HEK293 (cell line): ENCODE results near the gene CDC42.

Source experiments
- AEBP2 ChIP-seq: fragments of 450-650 bp; formaldehyde crosslinking; IDR thresholded peaks from 2 replicates; pipeline ENCODE4 v1.5.1; 2016; ENCODE audit warnings: missing biosample characterization, missing genetic modification characterization, borderline replicate concordance
- GFI1B ChIP-seq: fragments of 450-650 bp; formaldehyde crosslinking; IDR thresholded peaks from 2 replicates; pipeline ENCODE4 v1.5.1; 2016; ENCODE audit warnings: missing biosample characterization, missing genetic modification characterization
- GLIS2 ChIP-seq: fragments of 450-650 bp; formaldehyde crosslinking; IDR thresholded peaks from 2 replicates; pipeline ENCODE4 v1.5.1; 2016; ENCODE audit warnings: missing biosample characterization, missing genetic modification characterization
- MZF1 ChIP-seq: fragments of 450-650 bp; formaldehyde crosslinking; IDR thresholded peaks from 2 replicates; pipeline ENCODE4 v1.5.1; 2017; ENCODE audit warnings: missing biosample characterization, missing genetic modification characterization, borderline replicate concordance
- REPIN1 ChIP-seq: fragments of 450-650 bp; formaldehyde crosslinking; IDR thresholded peaks from 2 replicates; pipeline ENCODE4 v1.5.1; 2017; ENCODE audit warnings: missing biosample characterization, missing genetic modification characterization, low read depth
- SCRT1 ChIP-seq: fragments of 450-650 bp; formaldehyde crosslinking; IDR thresholded peaks from 2 replicates; pipeline ENCODE4 v1.5.1; 2016; ENCODE audit warnings: missing biosample characterization, missing genetic modification characterization, borderline replicate concordance
- SP7 ChIP-seq: fragments of 450-650 bp; formaldehyde crosslinking; IDR thresholded peaks from 2 replicates; pipeline ENCODE4 v1.5.1; 2016; ENCODE audit warnings: missing biosample characterization, missing genetic modification characterization
- YY2 ChIP-seq: fragments of 450-650 bp; formaldehyde crosslinking; IDR thresholded peaks from 2 replicates; pipeline ENCODE4 v1.5.1; 2016; ENCODE audit warnings: missing biosample characterization, missing genetic modification characterization
- ZBTB17 ChIP-seq: fragments of 450-650 bp; formaldehyde crosslinking; IDR thresholded peaks from 2 replicates; pipeline ENCODE4 v1.5.1; 2016; ENCODE audit warnings: missing biosample characterization, missing genetic modification characterization
- ZBTB26 ChIP-seq: fragments of 450-650 bp; formaldehyde crosslinking; optimal IDR thresholded peaks from 2 replicates; pipeline ENCODE3; 2016; ENCODE audit warnings: missing biosample characterization, mild to moderate bottlenecking, missing genetic modification characterization
- ZEB2 ChIP-seq: fragments of 450-650 bp; formaldehyde crosslinking; IDR thresholded peaks from 2 replicates; pipeline ENCODE4 v1.5.1; 2016; ENCODE audit warnings: missing biosample characterization, missing genetic modification characterization
- ZFHX2 ChIP-seq: fragments of 450-650 bp; formaldehyde crosslinking; conservative IDR thresholded peaks from 2 replicates; pipeline ENCODE4 v1.5.1; 2016; ENCODE audit warnings: missing biosample characterization, missing genetic modification characterization
- ZFP3 ChIP-seq: fragments of 450-650 bp; formaldehyde crosslinking; IDR thresholded peaks from 2 replicates; pipeline ENCODE4 v1.5.1; 2016; ENCODE audit warnings: low read depth, missing biosample characterization, missing genetic modification characterization
- ZNF10 ChIP-seq: fragments of 450-650 bp; formaldehyde crosslinking; IDR thresholded peaks from 2 replicates; pipeline ENCODE4 v1.5.1; 2017; ENCODE audit warnings: missing biosample characterization, missing genetic modification characterization
- ZNF132 ChIP-seq: fragments of 450-650 bp; formaldehyde crosslinking; IDR thresholded peaks from 2 replicates; pipeline ENCODE4 v1.5.1; 2017; ENCODE audit warnings: missing biosample characterization, missing genetic modification characterization, borderline replicate concordance
- ZNF146 ChIP-seq: fragments of 450-650 bp; formaldehyde crosslinking; IDR thresholded peaks from 2 replicates; pipeline ENCODE4 v1.5.1; 2016; ENCODE audit warnings: missing biosample characterization, missing genetic modification characterization
- ZNF19 ChIP-seq: fragments of 450-650 bp; formaldehyde crosslinking; IDR thresholded peaks from 2 replicates; pipeline ENCODE4; 2016; ENCODE audit warnings: missing biosample characterization, missing genetic modification characterization, low read depth
- ZNF214 ChIP-seq: fragments of 450-650 bp; formaldehyde crosslinking; IDR thresholded peaks from 2 replicates; pipeline ENCODE4 v1.5.1; 2017; ENCODE audit warnings: missing biosample characterization, mild to moderate bottlenecking, missing genetic modification characterization, borderline replicate concordance
- ZNF248 ChIP-seq: fragments of 450-650 bp; formaldehyde crosslinking; IDR thresholded peaks from 2 replicates; pipeline ENCODE4 v1.5.1; 2017; ENCODE audit warnings: missing biosample characterization, missing genetic modification characterization
- ZNF350 ChIP-seq: fragments of 450-650 bp; formaldehyde crosslinking; IDR thresholded peaks from 2 replicates; pipeline ENCODE4 v1.5.0; 2017; ENCODE audit warnings: missing biosample characterization, mild to moderate bottlenecking, missing genetic modification characterization
- ZNF391 ChIP-seq: fragments of 450-650 bp; formaldehyde crosslinking; IDR thresholded peaks from 2 replicates; pipeline ENCODE4 v1.5.1; 2016; ENCODE audit warnings: low read depth, missing biosample characterization, missing genetic modification characterization, borderline replicate concordance
- ZNF510 ChIP-seq: fragments of 450-650 bp; formaldehyde crosslinking; IDR thresholded peaks from 2 replicates; pipeline ENCODE4 v1.5.1; 2018; ENCODE audit warnings: mild to moderate bottlenecking, missing genetic modification characterization, missing biosample characterization; ENCODE audit not compliant: insufficient replicate concordance
- ZNF521 ChIP-seq: fragments of 450-650 bp; formaldehyde crosslinking; IDR thresholded peaks from 2 replicates; pipeline ENCODE4 v1.5.1; 2017; ENCODE audit warnings: missing biosample characterization, mild to moderate bottlenecking, missing genetic modification characterization
- ZNF529 ChIP-seq: fragments of 450-650 bp; formaldehyde crosslinking; IDR thresholded peaks from 2 replicates; pipeline ENCODE4 v1.5.1; 2017; ENCODE audit warnings: missing genetic modification characterization, missing biosample characterization; ENCODE audit not compliant: insufficient replicate concordance
- ZNF548 ChIP-seq: fragments of 450-650 bp; formaldehyde crosslinking; IDR thresholded peaks from 2 replicates; pipeline ENCODE4 v1.5.1; 2016; ENCODE audit warnings: missing biosample characterization, missing genetic modification characterization
- ZNF621 ChIP-seq: fragments of 450-650 bp; formaldehyde crosslinking; IDR thresholded peaks from 2 replicates; pipeline ENCODE4 v1.5.1; 2017; ENCODE audit warnings: missing biosample characterization, missing genetic modification characterization
- ZNF658 ChIP-seq: fragments of 450-650 bp; formaldehyde crosslinking; IDR thresholded peaks from 2 replicates; pipeline ENCODE4; 2016; ENCODE audit warnings: missing biosample characterization, missing genetic modification characterization
- ZNF660 ChIP-seq: fragments of 450-650 bp; IDR thresholded peaks from 2 replicates; pipeline ENCODE4 v1.5.1; 2018; ENCODE audit warnings: missing biosample characterization, mild to moderate bottlenecking, missing genetic modification characterization
- ZNF677 ChIP-seq: fragments of 450-650 bp; IDR thresholded peaks from 2 replicates; pipeline ENCODE4 v1.5.0; 2018; ENCODE audit warnings: missing biosample characterization, mild to moderate bottlenecking, missing genetic modification characterization, moderate library complexity
- ZNF76 ChIP-seq: fragments of 450-650 bp; formaldehyde crosslinking; IDR thresholded peaks from 2 replicates; pipeline ENCODE4; 2016; ENCODE audit warnings: low read depth, missing biosample characterization, missing genetic modification characterization, borderline replicate concordance
- ZNF776 ChIP-seq: fragments of 450-650 bp; formaldehyde crosslinking; IDR thresholded peaks from 2 replicates; pipeline ENCODE4 v1.5.0; 2017; ENCODE audit warnings: missing biosample characterization, missing genetic modification characterization, borderline replicate concordance
- ZNF785 ChIP-seq: fragments of 450-650 bp; formaldehyde crosslinking; IDR thresholded peaks from 2 replicates; pipeline ENCODE4 v1.5.1; 2016; ENCODE audit warnings: missing biosample characterization, missing genetic modification characterization
- ZNF837 ChIP-seq: fragments of 450-650 bp; formaldehyde crosslinking; IDR thresholded peaks from 2 replicates; pipeline ENCODE4 v1.5.1; 2016; ENCODE audit warnings: missing biosample characterization, missing genetic modification characterization
- ZSCAN16 ChIP-seq: fragments of 450-650 bp; formaldehyde crosslinking; IDR thresholded peaks from 2 replicates; pipeline ENCODE4 v1.5.1; 2016; ENCODE audit warnings: missing biosample characterization, missing genetic modification characterization
- ZSCAN5A ChIP-seq: fragments of 450-650 bp; formaldehyde crosslinking; IDR thresholded peaks from 2 replicates; pipeline ENCODE4 v1.5.1; 2016; ENCODE audit warnings: missing biosample characterization, missing genetic modification characterization
- ZXDB ChIP-seq: fragments of 450-650 bp; formaldehyde crosslinking; IDR thresholded peaks from 2 replicates; pipeline ENCODE4 v1.5.1; 2016; ENCODE audit warnings: missing biosample characterization, missing genetic modification characterization

The CDC42 gene

GRCh38 chr1:22053017-22053860 is 730 bp downstream of the CDC42 start (continued):
- TF ChIP-seq ZNF214 (tag by site-specific recombination) (no peak), ZNF837 (tag by site-specific recombination) (no peak), MZF1 (peak; percentile 73), ZSCAN5A (tag by site-specific recombination) (no peak), GFI1B (no peak), ZNF350 (no peak), ZEB2 (tag by site-specific recombination) (peak; percentile 93), ZNF658 (no peak), AEBP2 (tag by site-specific recombination) (no peak), YY2 (tag by site-specific recombination) (no peak), SP7 (tag by site-specific recombination) (peak; percentile 81), ZNF677 (tag by site-specific recombination) (no peak), ZNF776 (tag by site-specific recombination) (no peak), ZXDB (tag by site-specific recombination) (peak; percentile 77), ZNF548 (tag by site-specific recombination) (no peak), ZNF785 (tag by site-specific recombination) (no peak), ZSCAN16 (tag by site-specific recombination) (no peak), ZNF660 (tag by site-specific recombination) (peak; percentile 64), ZNF248 (tag by site-specific recombination) (no peak), ZBTB26 (tag by site-specific recombination) (no peak), ZFHX2 (tag by site-specific recombination) (peak; percentile 44; the same call in 1 of the 2 replicates), REPIN1 (tag by site-specific recombination) (no peak), ZNF146 (tag by site-specific recombination) (no peak), ZNF10 (tag by site-specific recombination) (no peak), ZNF19 (tag by site-specific recombination) (no peak), ZNF510 (tag by site-specific recombination) (no peak), ZNF621 (tag by site-specific recombination) (no peak), SCRT1 (tag by site-specific recombination) (no peak; the same call in 1 of the 2 replicates), ZNF521 (tag by site-specific recombination) (no peak), GLIS2 (no peak), ZNF391 (tag by site-specific recombination) (peak; percentile 31; the same call in 1 of the 2 replicates), ZNF529 (tag by site-specific recombination) (no peak), ZNF132 (no peak), ZFP3 (tag by site-specific recombination) (peak; percentile 9; the same call in 1 of the 2 replicates), ZNF76 (tag by site-specific recombination) (no peak; the same call in 1 of the 2 replicates), ZBTB17 (tag by site-specific recombination) (peak; percentile 61)
